ENCODE results near the gene CLTA. TPM values are rescaled to one million over a fixed set of nuclear protein-coding genes. Genes with fewer than 3 reads are reported as not detected.

Gene CLTA
- total and polyA plus RNA-seq, 10 of the 15 experiments (the other 5 are each of a cell fraction or from before 2014, with no cell fraction given) = 49.0 to 241 (median 168) TPM

GRCh38 chr9:36192196-36192595 lies 1.5 kb downstream of the CLTA start:
- ChIA-PET SMC1A (ENCODE audit: uncharacterized antibody, unreplicated experiment) (interaction anchor here (1.0 to 1.9 kb wide), 4 partner anchors 9 to 791 kb away, joined by 3 to 6 read pairs (median 3); no protein-coding TSS in a partner anchor), RAD21 (ENCODE audit: unreplicated experiment) (no interaction called here), CTCF (interaction anchor here (0.8 to 3.8 kb wide), 6 partner anchors 9 to 216 kb away, joined by 3 to 40 read pairs (median 8); no protein-coding TSS in a partner anchor), POLR2A (no interaction called here)
- Histone ChIP-seq H2AFZ (ENCODE audit: control insufficient read depth, low read depth, low read length) (no peak overlapping the region), H3K9ac (ENCODE audit: control insufficient read depth, insufficient read depth, low read length) (peak overlapping the region; percentile 96), H3K79me2 (ENCODE audit: control insufficient read depth, insufficient read depth, low read length) (peaks cover 52% of the 10 kb centered on the region), H3K27me3 (replicated peaks in 1 of 2; ENCODE audit: control insufficient read depth in 2 of 2, insufficient read depth in 2 of 2, low read length in 1 of 2) (no peaks in the 10 kb centered on the region), H3K36me3 (ENCODE audit: control insufficient read depth in 2 of 2, insufficient read depth in 2 of 2, low read length in 1 of 2) (peaks cover 0 to 11% of the 10 kb centered on the region in 2 experiments; a peak in 2 of 4 replicates), H3K4me1 (ENCODE audit: control insufficient read depth, insufficient read depth, low read length) (peaks cover 11% of the 10 kb centered on the region), H3K4me3 (peak overlapping the region; percentile 86), H3K27ac (ENCODE audit: control insufficient read depth, insufficient read depth) (no peak overlapping the region), H3K9me3 (replicated peaks; ENCODE audit: control insufficient read depth, insufficient read depth, low read length) (no peaks in the 10 kb centered on the region), H4K20me1 (ENCODE audit: control insufficient read depth, insufficient read depth) (peaks cover 8% of the 10 kb centered on the region; the same call in 1 of the 2 replicates), H3K4me2 (ENCODE audit: control insufficient read depth, insufficient read depth) (peak overlapping the region; percentile 87)
- FAIRE-seq (no peak), DNase-seq (ENCODE audit: low read depth, low spot score) (no peak), ATAC-seq (no peak)
- intact Hi-C loops (cut with micrococcal nuclease; ENCODE audit: unreplicated experiment) = loop anchor here (5.0 kb wide), 2 partner anchors 65 to 135 kb away; partner anchors contain the start of gene GNE
- in situ Hi-C loops (cut with MboI) = no loop called here
- WGBS (ENCODE audit: insufficient coverage, insufficient replicate concordance, low lambda C conversion rate, missing lambda C conversion rate) = 28% methylated on average over 4 of the region's 4 CpGs
- no TSS peak for BruUV-seq (replicated peaks)
- TF ChIP-seq ZNF24 (IDR thresholded peaks at IDR 0.05) = no peak
- TF ChIP-seq NFXL1 (IDR thresholded peaks at IDR 0.05; ENCODE audit: borderline replicate concordance) = no peak
- no peak for TF ChIP-seq MTA3 (IDR thresholded peaks at IDR 0.05; ENCODE audit: borderline replicate concordance, low read length)
- TF ChIP-seq TARDBP (IDR thresholded peaks at IDR 0.05; ENCODE audit: borderline replicate concordance) = no peak
- TF ChIP-seq ZZZ3 (IDR thresholded peaks at IDR 0.05; ENCODE audit: control insufficient read depth, insufficient read length, low read depth) = no peak
- TF ChIP-seq CHD4 (IDR thresholded peaks at IDR 0.05) = no peak
- TF ChIP-seq POLR2A (IDR thresholded peaks at IDR 0.05; ENCODE audit: low read depth, low read length) = peak; percentile 15; the same call in 1 of the 2 replicates
- TF ChIP-seq, protein P1, sequence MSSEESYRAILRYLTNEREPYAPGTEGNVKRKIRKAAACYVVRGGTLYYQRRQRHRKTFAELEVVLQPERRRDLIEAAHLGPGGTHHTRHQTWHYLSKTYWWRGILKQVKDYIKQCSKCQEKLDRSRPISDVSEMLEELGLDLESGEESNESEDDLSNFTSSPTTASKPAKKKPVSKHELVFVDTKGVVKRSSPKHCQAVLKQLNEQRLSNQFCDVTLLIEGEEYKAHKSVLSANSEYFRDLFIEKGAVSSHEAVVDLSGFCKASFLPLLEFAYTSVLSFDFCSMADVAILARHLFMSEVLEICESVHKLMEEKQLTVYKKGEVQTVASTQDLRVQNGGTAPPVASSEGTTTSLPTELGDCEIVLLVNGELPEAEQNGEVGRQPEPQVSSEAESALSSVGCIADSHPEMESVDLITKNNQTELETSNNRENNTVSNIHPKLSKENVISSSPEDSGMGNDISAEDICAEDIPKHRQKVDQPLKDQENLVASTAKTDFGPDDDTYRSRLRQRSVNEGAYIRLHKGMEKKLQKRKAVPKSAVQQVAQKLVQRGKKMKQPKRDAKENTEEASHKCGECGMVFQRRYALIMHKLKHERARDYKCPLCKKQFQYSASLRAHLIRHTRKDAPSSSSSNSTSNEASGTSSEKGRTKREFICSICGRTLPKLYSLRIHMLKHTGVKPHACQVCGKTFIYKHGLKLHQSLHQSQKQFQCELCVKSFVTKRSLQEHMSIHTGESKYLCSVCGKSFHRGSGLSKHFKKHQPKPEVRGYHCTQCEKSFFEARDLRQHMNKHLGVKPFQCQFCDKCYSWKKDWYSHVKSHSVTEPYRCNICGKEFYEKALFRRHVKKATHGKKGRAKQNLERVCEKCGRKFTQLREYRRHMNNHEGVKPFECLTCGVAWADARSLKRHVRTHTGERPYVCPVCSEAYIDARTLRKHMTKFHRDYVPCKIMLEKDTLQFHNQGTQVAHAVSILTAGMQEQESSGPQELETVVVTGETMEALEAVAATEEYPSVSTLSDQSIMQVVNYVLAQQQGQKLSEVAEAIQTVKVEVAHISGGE (CRISPR knock-in tag; IDR thresholded peaks at IDR 0.05) = no peak
- TF ChIP-seq CBX5 (IDR thresholded peaks at IDR 0.05; ENCODE audit: low read depth) = no peak
- no peak for TF ChIP-seq NKRF (conservative IDR thresholded peaks at IDR 0.05)
- no peak for TF ChIP-seq SIN3A (IDR thresholded peaks at IDR 0.05; ENCODE audit: low read depth, low read length)
- TF ChIP-seq NFYA (IDR thresholded peaks at IDR 0.05; ENCODE audit: borderline replicate concordance, low read depth, low read length) = no peak
- TF ChIP-seq IKZF1 (conservative IDR thresholded peaks at IDR 0.05) = no peak
- peak; percentile 54; the same call in 1 of the 2 replicates for TF ChIP-seq PAX5 (IDR thresholded peaks at IDR 0.05; ENCODE audit: borderline replicate concordance, low read depth, low read length)
- TF ChIP-seq, protein P2, sequence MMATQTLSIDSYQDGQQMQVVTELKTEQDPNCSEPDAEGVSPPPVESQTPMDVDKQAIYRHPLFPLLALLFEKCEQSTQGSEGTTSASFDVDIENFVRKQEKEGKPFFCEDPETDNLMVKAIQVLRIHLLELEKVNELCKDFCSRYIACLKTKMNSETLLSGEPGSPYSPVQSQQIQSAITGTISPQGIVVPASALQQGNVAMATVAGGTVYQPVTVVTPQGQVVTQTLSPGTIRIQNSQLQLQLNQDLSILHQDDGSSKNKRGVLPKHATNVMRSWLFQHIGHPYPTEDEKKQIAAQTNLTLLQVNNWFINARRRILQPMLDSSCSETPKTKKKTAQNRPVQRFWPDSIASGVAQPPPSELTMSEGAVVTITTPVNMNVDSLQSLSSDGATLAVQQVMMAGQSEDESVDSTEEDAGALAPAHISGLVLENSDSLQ (IDR thresholded peaks at IDR 0.05) = peak; percentile 15; the same call in 1 of the 2 replicates
- TF ChIP-seq CTCF (IDR thresholded peaks at IDR 0.05 in 2 of 3, conservative IDR thresholded peaks at IDR 0.05 in 1 of 3; ENCODE audit: control insufficient read depth in 2 of 3, extremely low read depth in 1 of 3, insufficient read depth in 1 of 3, low read depth in 3 of 3, low read length in 3 of 3) = no peak
